A549 (cell line): ENCODE data around the gene ARL10. TPM values are rescaled to one million over a fixed set of nuclear protein-coding genes. Genes with fewer than 3 reads are reported as not detected.

Source experiments
- ATAC-seq, 2 experiments: fragments of 200-7000 bp in 1 of 2; fragments of >200 bp in 1 of 2; cut with Nextera tagmentation in 1 of 2; cut with Tn5 transposase in 1 of 2; 3 replicates each; pipeline versions ENCODE4 v1.8.0 to v1.9.1; 2018 to 2020; ENCODE audit warnings: mild to moderate bottlenecking in 1 of 2, moderate library complexity in 1 of 2
- CTCF ChIA-PET: fragments of 300-600 bp; sonication (Branson Sonifier 250); formaldehyde crosslinking; extraction: SDS; loops from one replicate; lab custom pipeline; 2021; ENCODE audit warnings: antibody characterized with exemption, inconsistent platforms; lab: Yijun Ruan, JAX
- POLR2A ChIA-PET: fragments of 350-600 bp; formaldehyde crosslinking; extraction: SDS; loops from one replicate; lab custom pipeline; 2021; ENCODE audit warnings: antibody characterized with exemption, inconsistent platforms; lab: Yijun Ruan, JAX
- DNase-seq, 2 experiments: peaks; one replicate each; pipeline versions ENCODE4 v3.0.0 to v3.0.0-alpha.2; 2011 to 2016; ENCODE audit warnings: low read depth in 1 of 2, low spot score in 1 of 2
- FAIRE-seq: peaks from 2 replicates; lab custom pipeline; 2011; peaks lifted over from hg19 to GRCh38; lab: Jason Lieb, UNC
- H3K27ac ChIP-seq, 2 experiments: fragments of >200 bp; sonication (Bioruptor Twin); formaldehyde crosslinking; 3 replicates each; pipeline ENCODE4 v1.5.1; 2016 to 2017
- H3K4me1 ChIP-seq: fragments of >200 bp; sonication (Bioruptor Twin); formaldehyde crosslinking; 3 replicates; pipeline ENCODE4 v1.6.1; 2016
- H3K4me2 ChIP-seq: fragments of >200 bp; sonication (Bioruptor Twin); formaldehyde crosslinking; 3 replicates; pipeline ENCODE4 v1.6.1; 2016
- H3K4me3 ChIP-seq: fragments of >200 bp; sonication (Bioruptor Twin); formaldehyde crosslinking; 3 replicates; pipeline ENCODE4 v1.5.1; 2016
- H3K9me3 ChIP-seq: fragments of >200 bp; sonication (Bioruptor Twin); formaldehyde crosslinking; 3 replicates; pipeline ENCODE4 v1.6.1; 2016
- BHLHE40 ChIP-seq: IDR thresholded peaks from 2 replicates; pipeline ENCODE4 v1.6.1; 2012; ENCODE audit warnings: low read depth, low read length, inconsistent platforms
- CHD4 ChIP-seq: fragments of 200-600 bp; sonication (generic); IDR thresholded peaks from 2 replicates; pipeline ENCODE4 v1.6.1; 2016; ENCODE audit warnings: antibody characterized with exemption, mild to moderate bottlenecking, borderline replicate concordance
- EHF ChIP-seq: fragments of 250-450 bp; sonication (Bioruptor Pico); IDR thresholded peaks from 2 replicates; pipeline ENCODE4 v1.5.0; 2020; ENCODE audit warnings: mild to moderate bottlenecking
- EHMT2 ChIP-seq: fragments of 200-600 bp; sonication (generic); IDR thresholded peaks from 2 replicates; pipeline ENCODE4 v1.6.1; 2016; ENCODE audit warnings: antibody characterized with exemption, low read depth, mild to moderate bottlenecking, moderate library complexity
- ESRRA ChIP-seq: fragments of 150-350 bp; IDR thresholded peaks from 2 replicates; pipeline ENCODE4 v1.6.1; 2014; ENCODE audit warnings: mild to moderate bottlenecking, low read length, borderline replicate concordance
- FOSB ChIP-seq: fragments of 250-450 bp; sonication (Bioruptor Pico); IDR thresholded peaks from 2 replicates; pipeline ENCODE4 v1.5.0; 2020; ENCODE audit warnings: mild to moderate bottlenecking, moderate library complexity
- FOSL2 ChIP-seq, 2 experiments: fragments of 450-650 bp in 1 of 2; fragments of >200 bp in 1 of 2; sonication (Bioruptor Twin) in 1 of 2; formaldehyde crosslinking; IDR thresholded peaks; 2 replicates each; pipeline versions ENCODE4 v1.5.0 to v1.6.1; 2016 to 2020; ENCODE audit warnings: mild to moderate bottlenecking in 1 of 2, moderate library complexity in 1 of 2
- FOXS1 ChIP-seq: fragments of 250-450 bp; sonication (Bioruptor Pico); IDR thresholded peaks from 2 replicates; pipeline ENCODE4 v1.5.0; 2020; ENCODE audit warnings: mild to moderate bottlenecking, moderate library complexity
- GATA3 ChIP-seq: IDR thresholded peaks from 2 replicates; pipeline ENCODE4 v1.6.1; 2012; ENCODE audit warnings: borderline replicate concordance
- HEYL ChIP-seq: fragments of 250-450 bp; sonication (Bioruptor Pico); IDR thresholded peaks from 2 replicates; pipeline ENCODE4 v1.8.0; 2021; ENCODE audit warnings: mild to moderate bottlenecking, moderate library complexity
- HOXB13 ChIP-seq: fragments of 250-450 bp; sonication (Bioruptor Pico); IDR thresholded peaks from 2 replicates; pipeline ENCODE4 v1.5.0; 2020; ENCODE audit warnings: low read depth, mild to moderate bottlenecking, moderate library complexity
- HOXB5 ChIP-seq: fragments of 250-450 bp; sonication (Bioruptor Pico); IDR thresholded peaks from 2 replicates; pipeline ENCODE4 v1.5.0; 2020; ENCODE audit warnings: mild to moderate bottlenecking, moderate library complexity
- KDM5A ChIP-seq: fragments of 200-600 bp; sonication (generic); IDR thresholded peaks from 2 replicates; pipeline ENCODE4 v1.6.1; 2016; ENCODE audit warnings: antibody characterized with exemption, mild to moderate bottlenecking
- MYC ChIP-seq: IDR thresholded peaks from 2 replicates; pipeline ENCODE4 v1.6.1; 2012; ENCODE audit warnings: mild to moderate bottlenecking, inconsistent platforms, low read length, improper control_type of control experiment, borderline replicate concordance
- POLR2A ChIP-seq: IDR thresholded peaks from 2 replicates; pipeline ENCODE4 v1.6.1; 2012; ENCODE audit warnings: mild to moderate bottlenecking, low read length
- POLR2AphosphoS2 ChIP-seq: conservative IDR thresholded peaks from 2 replicates; pipeline ENCODE4 v1.6.1; 2012; ENCODE audit warnings: low read length, improper control_type of control experiment, inconsistent platforms
- RARB ChIP-seq: fragments of 250-450 bp; sonication (Bioruptor Pico); IDR thresholded peaks from 2 replicates; pipeline ENCODE4 v1.8.0; 2021; ENCODE audit warnings: mild to moderate bottlenecking, moderate library complexity
- RCOR1 ChIP-seq: fragments of 150-350 bp; IDR thresholded peaks from 2 replicates; pipeline ENCODE4 v1.6.1; 2014; ENCODE audit warnings: antibody characterized with exemption, low read length, low read depth
- ZC3H11A ChIP-seq: fragments of 450-650 bp; IDR thresholded peaks from 2 replicates; pipeline ENCODE4 v1.6.1; 2014; ENCODE audit warnings: antibody characterized with exemption, mild to moderate bottlenecking
- ZFP36 ChIP-seq: fragments of 450-650 bp; IDR thresholded peaks from 2 replicates; pipeline ENCODE4 v1.6.1; 2014; ENCODE audit warnings: borderline replicate concordance; ENCODE audit not compliant: partially characterized antibody
- ZNF302 ChIP-seq: fragments of 250-450 bp; sonication (Bioruptor Pico); IDR thresholded peaks from 2 replicates; pipeline ENCODE4 v1.9.0; 2021; ENCODE audit warnings: inconsistent platforms, mild to moderate bottlenecking, moderate library complexity
- ZSCAN20 ChIP-seq: fragments of 250-450 bp; sonication (Bioruptor Pico); IDR thresholded peaks from 2 replicates; pipeline ENCODE4 v1.8.0; 2022; ENCODE audit warnings: mild to moderate bottlenecking, moderate library complexity
- WGBS: methylation state at CpG from one replicate; pipeline ENCODE4 v1.1.6; 2017; ENCODE audit errors: missing lambda C conversion rate; 5-methylcytosine and 5-hydroxymethylcytosine counted together
- polyA plus RNA-seq, 4 experiments: library from polyadenylated mRNA; depleted of rRNA in 3 of 4; stranded (reverse); fragments of >200 nt; fragmentation: RNase III in 1 of 4; extraction: RNeasy Plus Mini Kit Qiagen cat#74134 plus additional on column Dnase treatment in 1 of 4; gene quantifications; 2 replicates in 3 of 4; 3 replicates in 1 of 4; pipeline ENCODE4 v1.2.3, GENCODE V29; 2011 to 2017
- TF ChIP-seq, protein P1 (sequence below): fragments of 250-450 bp; sonication (Bioruptor Pico); IDR thresholded peaks from 2 replicates; pipeline ENCODE4 v1.5.0; 2021; ENCODE audit warnings: mild to moderate bottlenecking, moderate library complexity, borderline replicate concordance
- TF ChIP-seq, protein P2 (sequence below): fragments of 450-650 bp; IDR thresholded peaks from 2 replicates; pipeline ENCODE4 v1.6.1; 2014; ENCODE audit warnings: antibody characterized with exemption
- TF ChIP-seq, protein P3 (sequence below): IDR thresholded peaks from 2 replicates; pipeline ENCODE4 v1.6.1; 2012; ENCODE audit warnings: low read depth, borderline replicate concordance
- TF ChIP-seq, protein P4 (sequence below): fragments of >200 bp; sonication (Bioruptor Twin); formaldehyde crosslinking; IDR thresholded peaks from 2 replicates; pipeline ENCODE4 v1.6.1; 2016
- TF ChIP-seq, protein P5 (sequence below): fragments of >200 bp; sonication (Bioruptor Twin); formaldehyde crosslinking; IDR thresholded peaks from 3 replicates; pipeline ENCODE4 v1.6.1; 2016
- TF ChIP-seq, protein P6 (sequence below): fragments of >200 bp; sonication (Bioruptor Twin); formaldehyde crosslinking; IDR thresholded peaks from 3 replicates; pipeline ENCODE4 v1.5.1; 2016

The ARL10 gene
- polyA plus RNA-seq, 2 of the 4 experiments (the other 2 are of a cell fraction): 0.15 to 0.21 TPM

- no peak overlapping the region for H3K4me3 ChIP-seq
- H3K27ac ChIP-seq: no peak overlapping the region
- no peak for ATAC-seq
- TF ChIP-seq CHD4 (no peak), EHF (CRISPR knock-in tag) (no peak), GATA3 (no peak), FOXS1 (CRISPR knock-in tag) (no peak), KDM5A (no peak), ESRRA (no peak), BHLHE40 (no peak), ZC3H11A (no peak)
- TF ChIP-seq, protein P1, sequence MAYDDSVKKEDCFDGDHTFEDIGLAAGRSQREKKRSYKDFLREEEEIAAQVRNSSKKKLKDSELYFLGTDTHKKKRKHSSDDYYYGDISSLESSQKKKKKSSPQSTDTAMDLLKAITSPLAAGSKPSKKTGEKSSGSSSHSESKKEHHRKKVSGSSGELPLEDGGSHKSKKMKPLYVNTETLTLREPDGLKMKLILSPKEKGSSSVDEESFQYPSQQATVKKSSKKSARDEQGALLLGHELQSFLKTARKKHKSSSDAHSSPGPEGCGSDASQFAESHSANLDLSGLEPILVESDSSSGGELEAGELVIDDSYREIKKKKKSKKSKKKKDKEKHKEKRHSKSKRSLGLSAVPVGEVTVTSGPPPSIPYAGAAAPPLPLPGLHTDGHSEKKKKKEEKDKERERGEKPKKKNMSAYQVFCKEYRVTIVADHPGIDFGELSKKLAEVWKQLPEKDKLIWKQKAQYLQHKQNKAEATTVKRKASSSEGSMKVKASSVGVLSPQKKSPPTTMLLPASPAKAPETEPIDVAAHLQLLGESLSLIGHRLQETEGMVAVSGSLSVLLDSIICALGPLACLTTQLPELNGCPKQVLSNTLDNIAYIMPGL (CRISPR knock-in tag): no peak
- TF ChIP-seq, protein P2, sequence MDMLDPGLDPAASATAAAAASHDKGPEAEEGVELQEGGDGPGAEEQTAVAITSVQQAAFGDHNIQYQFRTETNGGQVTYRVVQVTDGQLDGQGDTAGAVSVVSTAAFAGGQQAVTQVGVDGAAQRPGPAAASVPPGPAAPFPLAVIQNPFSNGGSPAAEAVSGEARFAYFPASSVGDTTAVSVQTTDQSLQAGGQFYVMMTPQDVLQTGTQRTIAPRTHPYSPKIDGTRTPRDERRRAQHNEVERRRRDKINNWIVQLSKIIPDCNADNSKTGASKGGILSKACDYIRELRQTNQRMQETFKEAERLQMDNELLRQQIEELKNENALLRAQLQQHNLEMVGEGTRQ: no peak
- TF ChIP-seq, protein P3, sequence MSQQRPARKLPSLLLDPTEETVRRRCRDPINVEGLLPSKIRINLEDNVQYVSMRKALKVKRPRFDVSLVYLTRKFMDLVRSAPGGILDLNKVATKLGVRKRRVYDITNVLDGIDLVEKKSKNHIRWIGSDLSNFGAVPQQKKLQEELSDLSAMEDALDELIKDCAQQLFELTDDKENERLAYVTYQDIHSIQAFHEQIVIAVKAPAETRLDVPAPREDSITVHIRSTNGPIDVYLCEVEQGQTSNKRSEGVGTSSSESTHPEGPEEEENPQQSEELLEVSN: no peak
- H3K4me2 ChIP-seq: no peak overlapping the region
- CTCF ChIA-PET: interaction anchor here (0.6 to 1.7 kb wide), 3 partner anchors 32 to 155 kb away, joined by 3 read pairs; no protein-coding TSS in a partner anchor
- peaks cover 12% of the 10 kb centered on the region; the same call in 2 of the 3 replicates for H3K4me1 ChIP-seq
- no peak for FAIRE-seq
- WGBS: 87% methylated on average over 3 of the region's 3 CpGs
- POLR2A ChIA-PET: no interaction called here
- no peak for DNase-seq
- peaks cover 4% of the 10 kb centered on the region; the same call in 1 of the 3 replicates for H3K9me3 ChIP-seq
Observed at GRCh38 chr5:176424181-176424580, 58.9 kb downstream of the ARL10 start.

GRCh38 chr5:176425138-176425537, 59.9 kb downstream of the ARL10 start:
- no peak overlapping the region for H3K27ac ChIP-seq
- FAIRE-seq (no peak), DNase-seq (no peak)
- peaks cover 4% of the 10 kb centered on the region; the same call in 1 of the 3 replicates for H3K9me3 ChIP-seq
- ChIA-PET CTCF (interaction anchor here (1.6 to 3.0 kb wide), 3 partner anchors 9 to 23 kb away, joined by 3 to 19 read pairs (median 8); partner anchors contain the start of genes CLTB and FAF2), POLR2A (no interaction called here)
- H3K4me2 ChIP-seq: no peak overlapping the region
- 88% methylated on average over 1 of the region's 1 CpG for WGBS
- TF ChIP-seq FOSB (CRISPR knock-in tag): no peak
- TF ChIP-seq POLR2AphosphoS2: no peak
- TF ChIP-seq POLR2A: no peak
- no peak for TF ChIP-seq EHMT2
- no peak for TF ChIP-seq RCOR1
- TF ChIP-seq, protein P4, sequence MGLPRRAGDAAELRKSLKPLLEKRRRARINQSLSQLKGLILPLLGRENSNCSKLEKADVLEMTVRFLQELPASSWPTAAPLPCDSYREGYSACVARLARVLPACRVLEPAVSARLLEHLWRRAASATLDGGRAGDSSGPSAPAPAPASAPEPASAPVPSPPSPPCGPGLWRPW: no peak
- TF ChIP-seq HOXB5 (CRISPR knock-in tag): no peak
- no peak for TF ChIP-seq HEYL (CRISPR knock-in tag)
- TF ChIP-seq FOXS1 (CRISPR knock-in tag): no peak
- TF ChIP-seq MYC: no peak
- TF ChIP-seq, all 56 proteins: peak for 0
- Histone ChIP-seq H3K4me1 (peaks cover 12% of the 10 kb centered on the region; the same call in 2 of the 3 replicates), H3K4me3 (no peak overlapping the region)
- no peak for ATAC-seq

GRCh38 chr5:176425791-176426190, 60.5 kb downstream of the ARL10 start:
- POLR2A ChIA-PET: no interaction called here
- Histone ChIP-seq H3K4me2 (no peak overlapping the region), H3K27ac (no peak overlapping the region), H3K9me3 (peaks cover 2% of the 10 kb centered on the region; the same call in 1 of the 3 replicates), H3K4me1 (peaks cover 12% of the 10 kb centered on the region; the same call in 2 of the 3 replicates), H3K4me3 (no peak overlapping the region)
- WGBS: 54% methylated on average over 1 of the region's 1 CpG
- no peak for FAIRE-seq
- CTCF ChIA-PET: interaction anchor here (1.6 to 3.0 kb wide), 4 partner anchors 9 to 117 kb away, joined by 3 to 19 read pairs (median 6); partner anchors contain the start of genes CLTB and FAF2
- DNase-seq: no peak
- ATAC-seq: no peak
- TF ChIP-seq HOXB13 (CRISPR knock-in tag) (no peak), ZNF302 (CRISPR knock-in tag) (no peak), ZSCAN20 (CRISPR knock-in tag) (no peak), FOSL2 (IDR thresholded peaks at IDR 0.05) (no peak), FOSL2 (CRISPR knock-in tag; IDR thresholded peaks at IDR 0.05) (no peak), ZFP36 (no peak), RARB (CRISPR knock-in tag) (no peak)
- TF ChIP-seq, protein P2: no peak
- TF ChIP-seq, protein P5, sequence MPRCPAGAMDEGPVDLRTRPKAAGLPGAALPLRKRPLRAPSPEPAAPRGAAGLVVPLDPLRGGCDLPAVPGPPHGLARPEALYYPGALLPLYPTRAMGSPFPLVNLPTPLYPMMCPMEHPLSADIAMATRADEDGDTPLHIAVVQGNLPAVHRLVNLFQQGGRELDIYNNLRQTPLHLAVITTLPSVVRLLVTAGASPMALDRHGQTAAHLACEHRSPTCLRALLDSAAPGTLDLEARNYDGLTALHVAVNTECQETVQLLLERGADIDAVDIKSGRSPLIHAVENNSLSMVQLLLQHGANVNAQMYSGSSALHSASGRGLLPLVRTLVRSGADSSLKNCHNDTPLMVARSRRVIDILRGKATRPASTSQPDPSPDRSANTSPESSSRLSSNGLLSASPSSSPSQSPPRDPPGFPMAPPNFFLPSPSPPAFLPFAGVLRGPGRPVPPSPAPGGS: no peak
- TF ChIP-seq, protein P6, sequence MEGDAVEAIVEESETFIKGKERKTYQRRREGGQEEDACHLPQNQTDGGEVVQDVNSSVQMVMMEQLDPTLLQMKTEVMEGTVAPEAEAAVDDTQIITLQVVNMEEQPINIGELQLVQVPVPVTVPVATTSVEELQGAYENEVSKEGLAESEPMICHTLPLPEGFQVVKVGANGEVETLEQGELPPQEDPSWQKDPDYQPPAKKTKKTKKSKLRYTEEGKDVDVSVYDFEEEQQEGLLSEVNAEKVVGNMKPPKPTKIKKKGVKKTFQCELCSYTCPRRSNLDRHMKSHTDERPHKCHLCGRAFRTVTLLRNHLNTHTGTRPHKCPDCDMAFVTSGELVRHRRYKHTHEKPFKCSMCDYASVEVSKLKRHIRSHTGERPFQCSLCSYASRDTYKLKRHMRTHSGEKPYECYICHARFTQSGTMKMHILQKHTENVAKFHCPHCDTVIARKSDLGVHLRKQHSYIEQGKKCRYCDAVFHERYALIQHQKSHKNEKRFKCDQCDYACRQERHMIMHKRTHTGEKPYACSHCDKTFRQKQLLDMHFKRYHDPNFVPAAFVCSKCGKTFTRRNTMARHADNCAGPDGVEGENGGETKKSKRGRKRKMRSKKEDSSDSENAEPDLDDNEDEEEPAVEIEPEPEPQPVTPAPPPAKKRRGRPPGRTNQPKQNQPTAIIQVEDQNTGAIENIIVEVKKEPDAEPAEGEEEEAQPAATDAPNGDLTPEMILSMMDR: no peak
